ENCODE results near the gene FXYD3.

Gene FXYD3, protein sequence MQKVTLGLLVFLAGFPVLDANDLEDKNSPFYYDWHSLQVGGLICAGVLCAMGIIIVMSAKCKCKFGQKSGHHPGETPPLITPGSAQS

DNA sequence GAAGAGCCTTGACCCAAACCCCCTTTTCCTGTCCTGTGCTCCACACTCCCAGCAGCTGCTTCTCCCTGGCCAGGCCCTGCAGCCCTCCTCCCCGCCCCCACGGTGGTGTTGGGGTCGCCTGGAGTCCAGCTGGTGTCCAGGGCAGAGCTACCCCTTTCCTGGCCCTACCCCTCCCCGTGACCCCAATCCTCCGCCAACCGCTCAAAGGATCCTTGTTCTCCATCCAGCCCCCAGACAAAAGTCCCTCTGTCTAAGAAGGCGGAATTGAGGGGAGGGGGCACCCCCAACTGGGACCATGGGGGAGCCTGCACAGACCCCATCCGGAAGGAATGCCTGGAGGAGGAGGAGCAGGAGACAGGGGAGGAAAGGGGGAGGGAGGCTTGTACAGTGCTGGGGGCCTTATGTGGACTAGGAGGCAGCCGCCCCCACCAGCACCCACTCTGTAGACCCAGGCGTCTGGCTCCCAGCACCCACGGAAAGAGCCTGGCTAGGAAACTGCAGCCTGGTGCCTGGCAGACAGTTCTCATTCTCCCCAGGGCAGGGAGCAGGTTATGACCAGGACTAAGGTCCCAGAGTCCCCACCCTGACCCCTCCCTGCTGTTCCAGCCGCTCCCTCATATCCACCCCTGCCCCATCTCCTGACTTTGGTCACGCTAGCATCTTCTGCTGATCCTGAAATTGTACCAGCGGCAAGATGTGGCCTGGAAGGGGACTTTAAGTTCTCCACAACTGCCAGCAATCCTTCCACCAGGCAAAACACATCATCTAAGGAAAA, at the start of gene FXYD3:
Gene FXYD3 (plus strand): TSS at position 647 of the 775 bp plus-strand sequence. CDS start 3,554 bp downstream, outside the sequence.
- DNase-seq (ENCODE audit: low read depth, low spot score): no peak

DNA sequence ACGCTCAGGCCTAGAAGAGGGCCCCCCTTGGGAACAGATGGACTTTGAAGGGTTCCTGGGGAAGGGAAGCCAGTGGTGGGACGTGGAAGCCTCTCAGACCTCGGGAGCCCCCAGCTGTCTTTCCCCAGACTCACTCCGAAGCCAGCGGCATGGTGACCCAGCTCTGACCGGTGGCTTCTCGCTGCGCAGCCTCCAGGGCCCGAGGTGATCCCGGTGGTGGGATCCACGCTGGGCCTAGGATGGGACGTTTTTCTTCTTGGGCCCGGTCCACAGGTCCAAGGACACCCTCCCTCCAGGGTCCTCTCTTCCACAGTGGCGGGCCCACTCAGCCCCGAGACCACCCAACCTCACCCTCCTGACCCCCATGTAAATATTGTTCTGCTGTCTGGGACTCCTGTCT, 49.5 kb upstream of the FXYD3 start:
- DNase-seq (ENCODE audit: low read depth, low spot score): no peak

DNA sequence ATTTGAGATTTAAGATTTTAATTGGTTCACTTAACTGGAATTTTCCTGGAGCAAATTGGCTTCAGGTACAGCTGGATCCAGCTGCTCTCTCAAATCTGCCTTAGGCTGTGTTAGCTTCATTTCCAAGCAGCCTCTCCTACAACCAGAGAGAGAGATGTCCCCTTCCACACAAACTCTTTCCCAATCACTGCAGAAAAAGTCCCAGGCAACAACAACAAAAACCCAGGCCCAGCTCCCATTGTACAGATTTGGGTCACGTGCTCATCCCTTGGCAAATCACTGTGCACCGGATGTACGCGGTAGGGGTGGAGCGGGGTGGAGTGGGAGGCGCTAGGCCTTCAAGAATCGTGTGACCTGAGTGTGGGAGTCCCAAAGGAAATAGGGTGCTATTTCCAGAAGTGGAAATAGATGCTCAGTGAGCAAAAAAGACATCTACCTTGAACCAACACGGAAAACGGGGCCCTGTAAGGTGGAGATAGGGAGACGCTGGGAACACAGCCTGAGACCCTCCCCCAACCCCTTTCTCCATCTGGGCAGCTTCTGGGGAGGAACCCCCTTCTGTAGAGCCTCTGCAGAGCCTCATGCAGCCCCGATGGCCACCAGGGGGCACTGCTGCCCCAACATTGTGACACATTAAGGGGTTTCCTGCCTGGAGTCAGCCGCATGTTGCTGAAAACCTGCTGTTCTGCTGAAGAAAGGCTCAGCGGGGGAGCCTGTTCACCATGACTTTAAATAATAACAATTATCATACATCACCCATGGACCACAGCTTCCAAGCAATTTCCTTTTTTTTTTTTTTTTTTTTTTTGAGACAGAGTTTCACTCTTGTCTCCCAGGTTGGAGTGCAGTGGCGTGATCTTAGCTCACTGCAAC, 48.7 kb upstream of the FXYD3 start:
- DNase-seq (ENCODE audit: low read depth, low spot score): peak; percentile 86

DNA sequence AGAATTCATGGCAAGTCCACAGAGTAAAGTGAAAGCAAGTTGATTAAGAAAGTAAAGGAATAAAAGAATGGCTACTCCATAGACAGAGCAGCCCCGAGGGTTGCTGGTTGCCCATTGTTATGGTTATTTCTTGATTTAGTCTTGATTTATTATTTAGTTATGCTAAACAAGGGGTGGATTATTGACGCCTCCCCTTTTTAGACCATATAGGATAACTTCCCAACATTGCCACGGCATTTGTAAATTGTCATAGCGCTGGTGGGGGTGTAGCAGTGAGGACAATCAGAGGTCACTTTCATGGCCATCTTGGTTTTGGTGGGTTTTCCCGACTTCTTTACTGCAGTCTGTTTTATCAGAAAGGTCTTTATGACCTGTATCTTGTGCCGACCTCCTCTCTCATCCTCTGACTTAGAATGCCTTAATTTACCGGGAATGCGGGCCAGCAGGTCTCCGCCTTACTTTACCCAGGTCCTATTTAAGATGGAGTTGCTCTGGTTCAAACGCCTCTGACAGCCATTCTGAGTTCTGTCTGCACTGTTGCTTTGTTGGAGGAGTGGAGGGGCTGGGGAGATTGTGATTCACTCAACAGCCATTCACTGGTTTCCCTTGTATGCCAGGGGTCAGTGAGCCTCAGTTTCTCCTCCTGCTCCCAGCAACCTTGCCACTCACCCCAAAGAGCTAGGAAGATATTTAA, 46.5 kb upstream of the FXYD3 start:
- DNase-seq (ENCODE audit: low read depth, low spot score): no peak

DNA sequence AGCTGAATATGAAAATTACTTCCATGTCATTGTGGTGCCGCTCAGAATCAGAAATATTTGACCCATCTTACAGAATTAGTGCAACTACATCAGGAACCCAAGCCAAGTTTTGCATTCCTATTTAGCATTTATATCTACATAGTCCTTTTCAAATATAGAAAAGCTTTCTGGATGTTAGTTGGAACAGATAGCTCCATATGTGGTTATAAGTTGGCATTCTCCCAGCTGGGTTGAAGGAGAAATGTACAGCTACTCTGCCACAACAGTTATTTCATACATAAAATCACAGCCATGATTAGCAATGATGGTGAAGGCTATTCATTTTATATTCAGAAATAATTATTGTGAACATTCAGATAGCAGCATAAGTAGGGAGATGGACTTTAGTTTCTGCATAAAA, 45.9 kb upstream of the FXYD3 start:
- DNase-seq (ENCODE audit: low read depth, low spot score): no peak

DNA sequence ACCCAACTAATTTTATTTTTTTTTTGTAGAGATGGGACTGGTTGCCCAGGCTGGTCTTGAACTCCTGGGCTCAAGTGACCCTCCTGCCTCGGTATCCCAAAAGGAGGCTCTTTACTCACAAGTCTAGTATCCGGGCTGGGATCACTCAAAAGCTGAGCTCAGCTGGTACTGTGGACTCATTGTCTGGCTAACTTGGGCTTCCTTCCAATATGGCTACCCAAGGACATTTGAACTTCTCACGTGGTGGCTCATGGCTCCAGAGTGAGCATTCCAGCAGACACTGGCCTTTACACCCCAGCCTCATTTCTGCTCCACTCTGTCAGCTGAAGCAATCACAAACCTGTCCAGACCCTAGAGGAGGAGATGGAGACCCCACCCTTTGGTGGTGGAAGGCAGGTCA, 45.2 kb upstream of the FXYD3 start:
- DNase-seq (ENCODE audit: low read depth, low spot score): no peak

DNA sequence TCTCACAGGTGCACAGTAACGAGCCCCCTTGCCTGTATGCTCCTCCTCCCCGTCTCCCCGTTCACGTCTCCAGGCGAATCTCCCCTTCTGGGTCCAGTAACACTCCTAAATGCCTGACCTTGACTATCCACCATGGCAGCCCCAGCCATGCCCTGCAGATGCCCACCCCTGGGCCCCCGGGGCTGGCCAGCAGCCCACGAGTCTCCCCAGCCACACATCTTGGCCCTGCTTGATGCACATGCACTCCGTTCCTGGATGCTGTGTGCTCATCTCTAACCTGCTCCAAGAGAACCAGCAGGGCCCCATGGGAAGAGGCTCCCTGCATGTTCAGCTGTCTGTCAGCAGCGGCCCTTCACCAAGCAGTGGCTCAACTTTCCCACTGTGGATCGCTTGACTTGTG, 42.1 kb upstream of the FXYD3 start:
- DNase-seq (ENCODE audit: low read depth, low spot score): no peak

DNA sequence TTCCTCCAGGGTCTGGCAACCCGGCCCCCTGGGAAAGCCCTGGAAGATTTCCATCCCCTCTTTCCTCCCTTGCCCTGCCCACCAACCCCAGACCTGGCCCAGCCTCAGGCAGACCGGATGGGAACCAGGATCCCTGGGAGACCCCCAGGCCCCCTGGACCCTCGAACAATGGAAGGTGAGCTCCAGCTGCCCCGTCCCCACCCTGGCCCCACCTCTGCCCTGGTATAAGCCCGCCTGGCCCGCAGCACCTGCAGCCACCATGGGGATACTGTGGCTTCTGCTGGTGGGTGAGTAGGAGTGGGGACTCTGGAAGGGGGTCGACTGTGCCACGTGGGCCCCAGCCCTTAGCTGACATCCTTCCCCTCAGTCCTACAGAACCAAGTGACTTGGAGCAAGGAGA, 41.7 kb upstream of the FXYD3 start:
- DNase-seq (ENCODE audit: low read depth, low spot score): no peak

DNA sequence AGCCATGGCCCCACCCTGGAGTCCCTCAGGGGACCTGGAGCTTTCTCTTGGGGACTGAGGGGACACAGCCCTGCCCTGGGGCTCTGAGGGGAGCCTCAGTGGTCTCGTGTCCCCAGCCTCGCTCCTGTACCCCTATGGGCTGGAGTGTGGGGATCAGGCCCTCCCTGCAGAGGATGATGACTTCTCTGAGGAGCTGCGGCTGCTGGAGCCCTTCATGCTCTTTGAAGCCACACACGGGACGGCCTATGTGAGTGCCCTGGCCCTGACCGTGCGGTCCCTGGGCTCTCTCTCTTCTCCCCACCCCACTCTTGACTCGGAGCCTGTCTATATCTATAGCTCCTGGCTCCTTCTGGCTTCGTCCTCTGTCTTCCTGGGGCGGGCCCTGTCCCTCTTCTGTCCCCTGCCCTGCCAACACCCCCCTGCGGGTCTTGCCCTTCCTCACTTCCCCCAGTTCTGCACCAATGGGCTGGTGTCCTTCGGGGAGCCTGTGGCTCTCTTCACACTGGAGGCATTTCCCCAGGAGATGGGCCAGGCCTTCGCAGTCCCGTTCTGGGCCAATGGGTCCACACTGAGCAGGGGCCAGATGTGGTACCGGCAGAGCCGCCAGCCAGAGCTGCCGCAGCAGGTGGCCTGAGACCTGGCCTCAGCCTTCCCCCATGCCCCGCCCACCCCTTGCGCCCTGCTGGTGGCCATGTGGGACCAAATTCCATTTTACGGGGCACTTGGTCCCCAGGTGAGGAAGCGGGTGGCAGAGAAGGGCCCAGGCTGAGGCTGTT, 41.0 kb upstream of the FXYD3 start:
- DNase-seq (ENCODE audit: low read depth, low spot score): no peak

DNA sequence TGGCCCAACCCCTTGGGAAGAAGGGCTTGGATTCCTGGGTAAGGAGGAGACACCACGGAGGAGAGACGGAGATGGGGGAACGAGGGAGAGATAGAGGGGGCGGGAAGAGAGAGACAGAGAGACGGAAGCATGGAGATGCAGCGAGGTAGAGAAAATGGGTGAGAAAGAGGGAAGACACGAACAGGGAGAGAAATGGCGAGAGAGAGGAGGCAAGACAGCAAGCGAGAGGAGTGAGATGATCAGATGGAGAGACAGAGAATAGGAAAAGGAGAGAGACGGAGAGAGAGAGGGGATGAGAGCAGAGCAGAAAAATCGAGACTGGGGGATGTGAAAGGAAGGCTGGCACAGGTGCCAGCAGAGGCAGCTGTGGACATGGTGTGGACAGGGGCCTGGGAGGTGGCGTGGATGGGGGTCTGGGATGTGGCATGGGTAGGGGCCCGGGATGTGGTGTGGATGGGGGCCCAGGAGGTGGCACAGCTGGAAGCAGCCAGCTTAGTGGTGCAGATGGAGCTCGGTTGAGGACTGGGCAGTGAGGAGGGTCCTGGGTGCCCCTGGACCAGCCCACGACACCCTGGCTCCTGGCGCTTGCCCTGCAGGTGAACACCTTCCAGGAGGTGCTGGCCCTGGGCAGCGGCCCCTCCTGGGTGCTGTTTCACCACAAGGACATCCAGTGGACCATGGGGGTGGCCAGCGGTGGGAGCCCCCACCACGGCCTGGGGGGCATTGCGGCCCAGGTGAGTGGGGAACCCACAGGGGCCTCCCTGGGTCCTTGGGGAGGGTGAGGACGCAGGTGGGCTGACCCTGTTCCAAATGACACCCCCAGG, 40.2 kb upstream of the FXYD3 start:
- DNase-seq (ENCODE audit: low read depth, low spot score): no peak

DNA sequence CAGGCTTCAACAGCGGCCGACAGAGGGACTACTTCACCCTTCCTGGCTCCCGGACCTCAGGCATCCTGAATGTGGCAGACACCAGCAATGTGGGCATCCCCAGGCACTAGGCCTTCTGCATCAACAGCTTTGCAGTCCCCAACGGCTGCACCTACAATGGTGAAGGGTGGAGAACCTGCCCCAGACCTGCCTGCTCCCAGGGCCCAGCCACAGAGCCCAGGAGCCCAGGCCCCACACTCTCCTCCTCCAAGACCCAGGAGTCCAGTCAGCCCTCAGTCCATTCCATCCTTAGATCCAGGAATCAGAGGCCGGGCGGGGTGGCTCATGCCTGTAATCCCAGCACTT, 39.6 kb upstream of the FXYD3 start:
- DNase-seq (ENCODE audit: low read depth, low spot score): no peak

DNA sequence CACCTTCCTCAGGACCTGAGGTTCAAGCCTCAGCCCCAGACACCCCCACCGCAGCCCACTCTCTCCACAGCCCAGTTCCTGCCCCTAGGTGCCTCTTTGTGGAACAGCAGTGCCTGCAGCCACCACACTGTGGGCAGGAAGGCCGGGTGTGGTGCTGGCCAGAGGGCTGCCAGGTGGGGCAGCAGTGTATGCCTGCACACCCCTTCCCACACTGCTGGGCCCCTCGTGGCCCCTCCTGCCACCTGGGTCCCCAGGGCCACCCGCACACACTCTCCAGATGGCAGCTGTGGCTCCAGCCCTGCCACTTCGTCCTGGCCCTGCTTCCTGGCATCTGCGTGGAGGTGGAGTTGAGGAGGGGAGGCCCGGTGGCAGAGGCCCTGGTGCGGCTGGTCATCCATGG, 39.0 kb upstream of the FXYD3 start:
- no peak for DNase-seq (ENCODE audit: low read depth, low spot score)

DNA sequence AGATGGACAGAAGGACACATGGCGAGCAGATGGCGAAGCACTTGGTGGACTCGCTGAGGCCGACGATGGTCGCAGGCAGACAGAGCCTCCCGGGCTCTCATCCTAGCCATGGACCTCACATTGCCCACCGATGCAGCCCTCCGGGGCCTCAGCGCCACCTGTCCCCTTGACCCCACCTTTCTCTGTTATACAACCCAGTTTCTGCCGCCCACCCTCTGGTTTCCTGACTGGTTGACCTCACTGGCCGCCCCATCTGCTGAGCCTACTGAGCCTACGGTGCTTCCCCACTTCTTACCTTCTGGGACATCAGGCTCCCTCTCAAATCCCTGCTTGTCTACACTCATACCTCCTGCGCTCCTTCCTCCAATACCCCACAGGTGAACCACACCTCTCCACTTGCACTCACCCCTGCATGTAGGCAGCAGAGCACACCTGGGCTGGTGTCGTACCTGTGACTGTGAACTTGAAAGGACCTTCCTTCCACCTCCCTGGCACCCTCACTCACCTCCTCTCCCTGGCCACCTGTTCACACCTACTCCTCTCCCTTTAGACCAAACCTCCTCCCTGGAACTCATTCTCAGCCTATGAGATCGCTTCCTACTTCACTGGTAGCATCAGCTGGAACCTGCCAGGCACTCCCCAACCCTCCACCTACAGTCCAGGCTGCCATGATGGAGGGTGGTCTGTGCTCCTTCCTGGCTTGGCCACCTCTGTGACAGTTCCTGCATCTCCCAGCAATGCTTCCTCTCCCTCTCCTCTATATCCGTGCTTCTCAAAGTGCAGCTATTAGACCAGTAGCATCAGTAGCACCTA, 38.0 kb upstream of the FXYD3 start:
- DNase-seq (ENCODE audit: low read depth, low spot score): no peak

DNA sequence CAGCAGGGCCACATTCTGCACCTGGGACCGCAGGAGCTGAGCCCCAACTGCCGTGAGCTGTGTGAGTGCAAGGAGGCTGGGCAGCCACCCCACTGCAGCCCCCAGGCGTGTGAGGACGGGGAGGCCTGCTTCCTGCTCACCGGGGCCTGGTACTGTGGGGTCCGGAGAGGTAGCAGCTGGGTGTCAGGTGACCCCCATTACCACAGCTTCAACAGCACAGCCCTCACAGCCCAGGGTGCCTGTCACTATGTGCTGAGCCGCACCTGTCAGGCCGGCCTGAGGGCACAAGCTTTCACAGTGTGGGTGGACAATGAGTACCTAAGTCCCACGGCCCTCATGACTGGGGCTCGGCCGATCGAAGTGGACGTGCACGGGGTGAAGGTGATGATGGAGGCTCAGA, 35.8 kb upstream of the FXYD3 start:
- DNase-seq (ENCODE audit: low read depth, low spot score): no peak

DNA sequence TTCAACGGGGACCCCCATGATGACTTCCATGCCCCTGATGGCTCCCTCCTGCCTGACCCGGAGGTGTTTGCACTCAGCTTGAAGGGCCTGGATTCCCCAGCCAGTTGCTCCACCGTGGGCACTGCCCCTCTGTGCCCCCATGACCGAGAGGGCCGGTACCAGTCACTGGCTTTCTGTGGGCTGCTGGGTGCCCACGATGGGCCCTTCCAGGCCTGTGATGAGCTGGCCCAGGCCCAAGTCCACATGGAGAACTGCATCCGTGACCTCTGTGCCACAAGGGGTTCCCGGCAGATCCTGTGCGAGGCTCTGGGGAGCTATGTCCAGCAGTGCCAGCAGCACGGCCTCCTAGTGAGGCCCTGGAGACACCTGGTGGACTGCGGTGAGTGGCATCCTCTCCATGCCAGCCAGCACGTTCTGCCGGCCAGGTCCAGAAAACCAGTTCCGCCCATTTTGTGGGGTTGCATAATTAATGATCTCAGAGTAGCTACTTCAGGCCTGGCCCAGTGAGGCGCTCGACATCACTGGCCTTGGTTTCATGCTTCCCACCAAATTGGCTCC, 34.9 kb upstream of the FXYD3 start:
- no peak for DNase-seq (ENCODE audit: low read depth, low spot score)

DNA sequence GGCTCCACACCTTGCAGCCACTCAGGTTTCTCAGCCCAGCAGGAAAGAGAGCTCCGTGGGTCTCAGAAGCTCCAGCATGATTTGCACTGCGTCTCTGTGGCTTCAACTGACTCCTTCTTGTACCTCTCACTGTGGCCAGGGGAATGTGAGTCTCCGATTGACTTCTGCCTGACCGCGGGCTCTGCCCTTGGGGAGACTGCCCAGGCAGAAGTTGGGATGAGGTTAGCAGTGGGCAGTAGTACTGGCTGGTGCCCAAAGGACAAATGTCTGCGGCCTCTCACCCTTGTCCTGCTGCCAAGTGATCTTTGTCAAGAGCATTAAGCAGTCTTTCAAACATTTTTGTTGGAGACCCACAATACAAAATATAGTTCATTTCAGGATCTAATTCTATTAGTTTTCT, 34.4 kb upstream of the FXYD3 start:
- no peak for DNase-seq (ENCODE audit: low read depth, low spot score)

DNA sequence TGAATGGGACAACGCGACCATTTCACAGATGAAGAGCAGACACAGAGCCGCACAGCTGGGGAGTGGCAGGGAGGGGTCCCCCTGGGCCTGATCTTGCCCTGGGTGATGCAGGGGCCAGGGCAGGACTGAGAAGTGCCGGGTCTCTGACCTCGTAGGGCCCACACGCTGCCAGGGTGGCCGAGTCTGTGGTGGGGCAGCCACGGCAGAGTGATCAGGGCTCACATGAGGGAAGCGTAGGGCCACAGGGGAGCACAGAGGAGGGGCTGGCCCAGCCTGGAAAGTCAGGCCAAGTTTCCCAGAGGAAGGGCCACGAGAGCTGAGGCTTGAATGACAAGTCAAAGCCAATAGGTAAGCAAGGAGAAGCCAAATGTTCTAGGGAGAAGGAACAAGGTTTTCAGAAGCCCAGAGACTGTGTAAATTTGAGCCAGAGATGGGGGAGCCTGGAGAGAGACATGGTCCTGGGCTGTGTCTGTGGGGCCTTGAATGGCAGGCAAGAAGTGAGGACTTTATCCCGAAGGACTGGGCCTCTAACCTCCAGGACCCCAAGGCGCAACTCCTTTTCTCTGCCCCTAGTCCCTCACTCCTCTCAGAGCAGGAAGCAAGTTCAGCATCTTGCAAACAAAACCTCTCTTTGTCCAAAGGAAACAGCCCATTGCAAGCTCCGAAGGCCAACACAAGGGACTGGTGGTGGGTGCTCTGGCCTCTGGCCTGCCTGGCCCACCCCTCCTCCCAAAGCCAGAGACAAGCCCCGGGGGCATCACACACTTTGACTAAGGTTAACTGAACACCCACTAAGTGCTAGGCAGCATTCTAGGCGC, 31.7 kb upstream of the FXYD3 start:
- no peak for DNase-seq (ENCODE audit: low read depth, low spot score)

DNA sequence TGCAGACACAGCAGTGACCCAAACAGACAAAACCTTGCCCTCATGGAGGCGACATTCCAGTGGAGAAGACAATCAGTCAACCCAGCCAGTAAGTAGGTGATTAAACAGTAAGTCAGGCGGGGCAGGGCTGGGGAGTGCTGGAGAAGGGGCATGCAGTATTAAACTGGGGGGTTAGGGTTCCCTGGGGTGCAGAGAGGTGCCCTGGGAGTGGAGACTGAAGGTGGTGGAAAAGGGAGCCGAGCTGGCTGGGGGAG, 31.2 kb upstream of the FXYD3 start:
- DNase-seq (ENCODE audit: low read depth, low spot score): no peak

DNA sequence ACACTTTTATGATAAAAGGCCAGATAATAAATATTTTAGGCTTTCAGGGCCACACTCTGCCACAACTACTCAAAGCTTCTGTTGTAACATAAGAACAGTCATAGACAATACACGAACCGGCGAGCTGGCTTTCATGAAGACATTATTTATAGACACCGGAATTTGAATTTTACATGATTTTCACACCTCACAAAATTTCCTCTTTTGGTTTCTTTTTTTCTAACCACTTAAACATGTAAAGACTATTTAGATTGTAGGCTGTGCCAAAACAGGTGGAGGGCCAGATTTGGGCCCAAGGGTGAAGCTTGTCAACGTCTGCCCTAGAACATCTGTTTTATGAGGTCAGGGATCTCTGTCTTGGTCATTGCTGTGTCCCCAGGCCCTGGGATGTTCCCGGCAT, 29.7 kb upstream of the FXYD3 start:
- DNase-seq (ENCODE audit: low read depth, low spot score): no peak
